Tibial artery (tissue), 4 donors: ENCODE results near the gene TRAF7.

Experiments
- DNase-seq, 2 donors: peaks; one replicate each; pipeline ENCODE4 v3.0.0-alpha.2; 2019
- H3K27ac ChIP-seq, 2 donors: fragments of 200-600 bp; sonication (generic) in 1 of 2; 1 replicate in 1 of 2; 2 replicates in 1 of 2; pipeline ENCODE4 v1.5.1; 2018 to 2019; ENCODE audit warnings: mild to moderate bottlenecking in 1 of 2
- H3K27me3 ChIP-seq, 2 donors: fragments of 200-600 bp; sonication (generic) in 1 of 2; one replicate each; pipeline versions ENCODE4 v1.5.1 to v1.6.0; 2016 to 2019
- H3K36me3 ChIP-seq, 3 donors: fragments of 200-600 bp; sonication (generic) in 2 of 3; one replicate each; pipeline ENCODE4 v1.5.1; 2016 to 2019; ENCODE audit warnings: mild to moderate bottlenecking in 2 of 3
- H3K4me1 ChIP-seq, 4 donors: fragments of 200-600 bp; sonication (generic) in 2 of 4; 1 replicate in 3 of 4; 2 replicates in 1 of 4; pipeline ENCODE4 v1.5.1; 2016 to 2019
- H3K4me3 ChIP-seq, 2 donors: fragments of 200-600 bp; sonication (generic) in 1 of 2; 1 replicate in 1 of 2; 2 replicates in 1 of 2; pipeline ENCODE4 v1.5.1; 2018 to 2019; ENCODE audit warnings: mild to moderate bottlenecking in 2 of 2
- H3K9me3 ChIP-seq, 3 donors: fragments of 200-600 bp; sonication (generic) in 1 of 3; one replicate each; pipeline ENCODE4 v1.5.1; 2016 to 2019
- CTCF ChIP-seq, 2 experiments: fragments of 200-600 bp in 1 of 2; fragments of 450-650 bp in 1 of 2; IDR thresholded peaks; one replicate each; pipeline ENCODE4 v1.5.1; 2017 to 2019; ENCODE audit warnings: antibody characterized with exemption in 2 of 2, mild to moderate bottlenecking in 1 of 2, moderate library complexity in 1 of 2
- intact Hi-C: fragments of 100-400 bp; cut with DNase I; formaldehyde crosslinking; loops from one replicate; pipeline ENCODE4 v1.15.0; 2023; ENCODE audit warnings: low total_unique reads

TRAF7 gene

GRCh38 chr16:2166263-2167067, 10.9 kb downstream of the TRAF7 start:
- no peaks in the 10 kb centered on the region for H3K27me3 ChIP-seq
- intact Hi-C loops, result loop anchor here (5.0 kb wide), 1 partner anchor 704 kb away; no protein-coding TSS in a partner anchor
- H3K36me3 ChIP-seq, result peaks cover 17 to 61% (median 46%) of the 10 kb centered on the region in 3 donors
- DNase-seq, result no peak
- no peak overlapping the region for H3K4me3 ChIP-seq
- TF ChIP-seq CTCF (IDR thresholded peaks at IDR 0.05), result no peak
- no peak overlapping the region for H3K27ac ChIP-seq
- H3K9me3 ChIP-seq, result no peaks in the 10 kb centered on the region
- H3K4me1 ChIP-seq, result peaks cover 0 to 25% (median 0%) of the 10 kb centered on the region in 4 donors

GRCh38 chr16:2167068-2167638, 11.6 kb downstream of the TRAF7 start:
- no peak for TF ChIP-seq CTCF (IDR thresholded peaks at IDR 0.05)
- H3K27ac ChIP-seq, result no peak overlapping the region

GRCh38 chr16:2170080-2170479, 14.5 kb downstream of the TRAF7 start:
- no peak for TF ChIP-seq CTCF (IDR thresholded peaks at IDR 0.05)
- H3K4me3 ChIP-seq, result peak overlapping the region; percentile 28 to 36
- peaks cover 46 to 93% (median 82%) of the 10 kb centered on the region in 3 donors for H3K36me3 ChIP-seq
- H3K9me3 ChIP-seq, result no peaks in the 10 kb centered on the region
- intact Hi-C loops, result no loop called here
- no peak overlapping the region for H3K27ac ChIP-seq
- no peak for DNase-seq
- H3K27me3 ChIP-seq, result no peaks in the 10 kb centered on the region
- H3K4me1 ChIP-seq, result no peaks in the 10 kb centered on the region

More at GRCh38 chr16:2167068-2167638, 11.6 kb downstream of the TRAF7 start:
- no peak for DNase-seq
- H3K36me3 ChIP-seq, result peaks cover 22 to 68% (median 52%) of the 10 kb centered on the region in 3 donors
- intact Hi-C loops, result loop anchor here (5.0 kb wide), 1 partner anchor 705 kb away; no protein-coding TSS in a partner anchor
- no peaks in the 10 kb centered on the region for H3K27me3 ChIP-seq
- H3K4me3 ChIP-seq, result no peak overlapping the region
- H3K4me1 ChIP-seq, result peaks cover 0 to 18% (median 0%) of the 10 kb centered on the region in 4 donors
- H3K9me3 ChIP-seq, result no peaks in the 10 kb centered on the region

- Histone ChIP-seq H3K27me3 (no peaks in the 10 kb centered on the region), H3K4me3 (peak overlapping the region; percentile 28 to 36), H3K36me3 (peaks cover 53 to 98% (median 87%) of the 10 kb centered on the region in 3 donors), H3K4me1 (no peaks in the 10 kb centered on the region), H3K9me3 (no peaks in the 10 kb centered on the region), H3K27ac (no peak overlapping the region)
- intact Hi-C loops, result no loop called here
- no peak for DNase-seq
- TF ChIP-seq CTCF (IDR thresholded peaks at IDR 0.05), result no peak
These were observed 15.2 kb downstream of the TRAF7 start for GRCh38 chr16:2170587-2171435.

- no peak overlapping the region for H3K27ac ChIP-seq
- peaks cover 56 to 98% (median 91%) of the 10 kb centered on the region in 3 donors for H3K36me3 ChIP-seq
- no peak for TF ChIP-seq CTCF (IDR thresholded peaks at IDR 0.05)
- no peaks in the 10 kb centered on the region for H3K27me3 ChIP-seq
- DNase-seq, result no peak
- H3K4me3 ChIP-seq, result no peak overlapping the region
- no peaks in the 10 kb centered on the region for H3K9me3 ChIP-seq
- intact Hi-C loops, result no loop called here
- no peaks in the 10 kb centered on the region for H3K4me1 ChIP-seq
These were observed 16.1 kb downstream of the TRAF7 start for GRCh38 chr16:2171601-2172178.
